SK-N-SH (cell line): ENCODE measurements around the gene ATR. TPM values are rescaled to one million over a fixed set of nuclear protein-coding genes. Genes with fewer than 3 reads are reported as not detected.

Experiments
- CTCF ChIA-PET: fragments of 300-600, 350-600 bp; formaldehyde crosslinking; extraction: SDS; loops from one replicate; lab custom pipeline; 2021; lab: Yijun Ruan, JAX
- POLR2A ChIA-PET: fragments of 350-600 bp; sonication (Branson Sonifier 250); formaldehyde crosslinking; extraction: SDS; loops from one replicate; lab custom pipeline; 2020; ENCODE audit warnings: antibody characterized with exemption, inconsistent platforms; lab: Yijun Ruan, JAX
- DNase-seq: peaks from one replicate; pipeline ENCODE4 v3.0.0; 2012
- H2AFZ ChIP-seq: fragments of 200-600 bp; sonication (generic); 2 replicates; pipeline ENCODE4 v1.8.1; 2016; ENCODE audit warnings: antibody characterized with exemption, mild to moderate bottlenecking, low read depth
- H3F3A ChIP-seq: fragments of 200-600 bp; sonication (generic); replicated peaks from 2 replicates; pipeline ENCODE3; 2016; ENCODE audit warnings: antibody characterized with exemption, mild to moderate bottlenecking; ENCODE audit not compliant: insufficient read depth
- H3K27ac ChIP-seq, 2 experiments: fragments of 200-500 bp in 1 of 2; fragments of 200-600 bp in 1 of 2; sonication (Bioruptor generic) in 1 of 2; sonication (generic), shearing (Covaris generic) in 1 of 2; 2 replicates each; pipeline versions ENCODE4 v1.5.1 to v1.6.1; 2014 to 2016; ENCODE audit warnings: low read depth in 2 of 2, inconsistent platforms in 1 of 2, low read length in 1 of 2, mild to moderate bottlenecking in 1 of 2, mixed read lengths in 1 of 2
- H3K27me3 ChIP-seq: fragments of 200-600 bp; sonication (generic), shearing (Covaris generic); 2 replicates; pipeline ENCODE4 v1.6.1; 2016; ENCODE audit warnings: mixed run types; ENCODE audit not compliant: insufficient read depth
- H3K36me3 ChIP-seq, 2 experiments: fragments of 200-500 bp in 1 of 2; fragments of 200-600 bp in 1 of 2; sonication (Bioruptor generic) in 1 of 2; sonication (generic) in 1 of 2; replicated peaks in 1 of 2; 2 replicates each; pipeline versions ENCODE3 to v1.5.1; 2014 to 2016; ENCODE audit warnings: low read length in 1 of 2, mild to moderate bottlenecking in 1 of 2; ENCODE audit not compliant: insufficient read depth in 2 of 2, control insufficient read depth in 1 of 2
- H3K4me1 ChIP-seq, 2 experiments: fragments of 200-500 bp in 1 of 2; fragments of 200-600 bp in 1 of 2; sonication (Bioruptor generic) in 1 of 2; sonication (generic), shearing (Covaris generic) in 1 of 2; 2 replicates each; pipeline versions ENCODE4 v1.5.1 to v1.6.1; 2014 to 2016; ENCODE audit warnings: low read depth in 1 of 2, low read length in 1 of 2, mixed run types in 1 of 2; ENCODE audit not compliant: insufficient read depth in 2 of 2, control insufficient read depth in 1 of 2
- H3K4me2 ChIP-seq: fragments of 200-600 bp; sonication (generic), shearing (Covaris generic); 2 replicates; pipeline ENCODE4 v1.6.1; 2017; ENCODE audit warnings: mixed run types
- H3K4me3 ChIP-seq, 2 experiments: fragments of 200-500 bp in 1 of 2; fragments of 200-600 bp in 1 of 2; sonication (Bioruptor generic) in 1 of 2; sonication (generic), shearing (Covaris generic) in 1 of 2; 2 replicates each; pipeline versions ENCODE4 v1.5.1 to v1.8.1; 2014 to 2016; ENCODE audit warnings: low read depth in 2 of 2, inconsistent platforms in 1 of 2, low read length in 1 of 2, mild to moderate bottlenecking in 1 of 2, mixed read lengths in 1 of 2, moderate library complexity in 1 of 2
- H3K79me2 ChIP-seq: fragments of 200-600 bp; sonication (generic); 2 replicates; pipeline ENCODE4 v1.8.1; 2017; ENCODE audit warnings: mild to moderate bottlenecking; ENCODE audit not compliant: insufficient read depth
- H3K9ac ChIP-seq: fragments of 200-600 bp; sonication (generic); 2 replicates; pipeline ENCODE4 v1.6.1; 2017; ENCODE audit warnings: mixed run types
- H3K9me2 ChIP-seq: fragments of 200-600 bp; sonication (generic); 2 replicates; pipeline ENCODE4 v1.6.1; 2017; ENCODE audit warnings: mixed run types
- H3K9me3 ChIP-seq: fragments of 200-600 bp; sonication (generic); 2 replicates; pipeline ENCODE4 v1.6.1; 2017; ENCODE audit warnings: mixed run types, mild to moderate bottlenecking, moderate library complexity
- H4K20me1 ChIP-seq: fragments of 200-600 bp; sonication (generic); 2 replicates; pipeline ENCODE4 v1.6.1; 2017; ENCODE audit warnings: mild to moderate bottlenecking, mixed run types; ENCODE audit not compliant: insufficient read depth
- CHD2 ChIP-seq: fragments of 150-350 bp; IDR thresholded peaks from 2 replicates; pipeline ENCODE4 v1.6.1; 2018; ENCODE audit warnings: low read length; ENCODE audit not compliant: partially characterized antibody
- ELF1 ChIP-seq: IDR thresholded peaks from 2 replicates; pipeline ENCODE4 v1.4.0; 2012
- EP300 ChIP-seq, 2 experiments: IDR thresholded peaks; 2 replicates each; pipeline versions ENCODE4 v1.4.0 to v1.6.1; 2012; ENCODE audit warnings: borderline replicate concordance in 1 of 2, low read depth in 1 of 2, low read length in 1 of 2
- FOSL2 ChIP-seq: IDR thresholded peaks from 2 replicates; pipeline ENCODE4 v1.4.0; 2012; ENCODE audit warnings: low read depth, mild to moderate bottlenecking, moderate library complexity, borderline replicate concordance
- FOXJ3 ChIP-seq: sonication (generic); formaldehyde crosslinking; IDR thresholded peaks from 2 replicates; pipeline ENCODE4 v1.5.1; 2020; ENCODE audit warnings: mild to moderate bottlenecking, missing genetic modification reagents
- GATA2 ChIP-seq: sonication (generic); formaldehyde crosslinking; IDR thresholded peaks from 2 replicates; pipeline ENCODE4 v1.5.0; 2020; ENCODE audit warnings: mild to moderate bottlenecking, missing genetic modification reagents
- NFIC ChIP-seq: IDR thresholded peaks from 2 replicates; pipeline ENCODE4 v1.4.0; 2012; ENCODE audit warnings: borderline replicate concordance
- RXRA ChIP-seq: IDR thresholded peaks from 2 replicates; pipeline ENCODE4 v1.4.0; 2012; ENCODE audit warnings: low read depth, mild to moderate bottlenecking, borderline replicate concordance
- WGBS: methylation state at CpG from one replicate; pipeline ENCODE4 v1.1.6; 2017; ENCODE audit warnings: low lambda C conversion rate; 5-methylcytosine and 5-hydroxymethylcytosine counted together
- polyA plus RNA-seq, 3 experiments: library from polyadenylated mRNA; depleted of rRNA; stranded (reverse); fragments of >200 nt; gene quantifications; 2 replicates each; pipeline ENCODE4 v1.2.3, GENCODE V29; 2012
- TF ChIP-seq, protein P1 (sequence below): fragments of 200-600 bp; sonication (generic); IDR thresholded peaks from 2 replicates; pipeline ENCODE4 v1.6.1; 2017; ENCODE audit warnings: antibody characterized with exemption, mild to moderate bottlenecking, moderate library complexity
- TF ChIP-seq, protein P2 (sequence below): IDR thresholded peaks from 2 replicates; pipeline ENCODE4 v1.6.1; 2012; ENCODE audit warnings: mild to moderate bottlenecking, low read depth, low read length, moderate library complexity
- TF ChIP-seq, protein P3 (sequence below): fragments of 150-350 bp; IDR thresholded peaks from 2 replicates; pipeline ENCODE4 v1.6.1; 2016; ENCODE audit warnings: mild to moderate bottlenecking, low read depth, low read length
- TF ChIP-seq, protein P4 (sequence below): IDR thresholded peaks from 2 replicates; pipeline ENCODE4; 2012
- TF ChIP-seq, protein P5 (sequence below): IDR thresholded peaks from 2 replicates; pipeline ENCODE4 v1.4.0; 2012; ENCODE audit warnings: low read depth

Gene ATR
- polyA plus RNA-seq, 1 of the 3 experiments (the other 2 are of a cell fraction), result 7.3 TPM

DNA sequence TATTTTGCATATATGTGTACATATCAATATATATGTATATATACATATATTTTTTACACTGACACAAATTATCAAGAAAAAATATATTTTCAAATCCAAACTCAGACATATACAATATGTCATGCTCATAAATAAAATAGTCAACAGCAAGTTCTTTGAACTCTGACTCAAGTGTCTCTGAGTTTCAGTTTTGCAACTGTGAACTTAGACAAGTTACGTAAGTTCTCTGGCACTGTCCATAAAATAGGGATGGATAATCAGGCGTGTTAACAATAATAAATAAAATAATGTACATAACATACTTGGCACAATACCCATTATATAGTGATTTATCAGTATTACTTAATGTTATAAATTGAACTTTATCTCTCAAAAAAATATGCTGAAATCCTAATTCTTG lies 118.6 kb downstream of the ATR start:
- no peaks in the 10 kb centered on the region for H4K20me1 ChIP-seq
- H3K4me3 ChIP-seq, result no peak overlapping the region
- no peaks in the 10 kb centered on the region for H3K9me3 ChIP-seq
- H3K4me2 ChIP-seq, result no peak overlapping the region
- no peak for DNase-seq
- no peaks in the 10 kb centered on the region for H3K79me2 ChIP-seq
- H3K27ac ChIP-seq, result no peak overlapping the region
- no peaks in the 10 kb centered on the region for H3K9me2 ChIP-seq
- no peak overlapping the region for H2AFZ ChIP-seq
- CTCF ChIA-PET, result no interaction called here
- H3K9ac ChIP-seq, result no peak overlapping the region
- 96% methylated on average over 2 of the region's 2 CpGs for WGBS
- peaks cover 6% of the 10 kb centered on the region for H3F3A ChIP-seq
- TF ChIP-seq, protein P1, sequence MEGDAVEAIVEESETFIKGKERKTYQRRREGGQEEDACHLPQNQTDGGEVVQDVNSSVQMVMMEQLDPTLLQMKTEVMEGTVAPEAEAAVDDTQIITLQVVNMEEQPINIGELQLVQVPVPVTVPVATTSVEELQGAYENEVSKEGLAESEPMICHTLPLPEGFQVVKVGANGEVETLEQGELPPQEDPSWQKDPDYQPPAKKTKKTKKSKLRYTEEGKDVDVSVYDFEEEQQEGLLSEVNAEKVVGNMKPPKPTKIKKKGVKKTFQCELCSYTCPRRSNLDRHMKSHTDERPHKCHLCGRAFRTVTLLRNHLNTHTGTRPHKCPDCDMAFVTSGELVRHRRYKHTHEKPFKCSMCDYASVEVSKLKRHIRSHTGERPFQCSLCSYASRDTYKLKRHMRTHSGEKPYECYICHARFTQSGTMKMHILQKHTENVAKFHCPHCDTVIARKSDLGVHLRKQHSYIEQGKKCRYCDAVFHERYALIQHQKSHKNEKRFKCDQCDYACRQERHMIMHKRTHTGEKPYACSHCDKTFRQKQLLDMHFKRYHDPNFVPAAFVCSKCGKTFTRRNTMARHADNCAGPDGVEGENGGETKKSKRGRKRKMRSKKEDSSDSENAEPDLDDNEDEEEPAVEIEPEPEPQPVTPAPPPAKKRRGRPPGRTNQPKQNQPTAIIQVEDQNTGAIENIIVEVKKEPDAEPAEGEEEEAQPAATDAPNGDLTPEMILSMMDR, result no peak
- POLR2A ChIA-PET, result no interaction called here
- H3K36me3 ChIP-seq, result peaks cover 42 to 54% of the 10 kb centered on the region in 2 experiments
- no peaks in the 10 kb centered on the region for H3K4me1 ChIP-seq
- H3K27me3 ChIP-seq, result no peaks in the 10 kb centered on the region

DNA sequence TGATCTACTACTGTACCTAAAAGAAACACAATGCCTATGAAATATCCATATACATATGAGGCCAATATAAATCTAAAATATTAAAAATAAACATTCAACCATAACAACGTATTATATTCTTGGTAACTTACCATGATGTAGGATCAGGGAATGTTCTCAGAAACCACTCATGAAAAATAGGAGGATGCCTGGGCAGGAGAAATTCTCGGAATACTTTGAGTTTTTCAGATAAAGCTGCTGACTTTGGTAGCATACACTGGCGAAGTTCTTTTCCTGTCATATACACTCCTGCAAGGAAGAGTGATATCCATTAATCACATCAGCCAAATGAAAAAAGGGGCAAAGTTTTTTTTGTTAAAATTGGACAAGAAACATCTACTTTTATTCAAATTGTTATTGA lies 119.4 kb downstream of the ATR start:
- Histone ChIP-seq H3K27ac (no peak overlapping the region), H3K79me2 (no peaks in the 10 kb centered on the region), H3K9ac (no peak overlapping the region), H2AFZ (no peak overlapping the region), H4K20me1 (no peaks in the 10 kb centered on the region), H3K4me2 (no peak overlapping the region), H3K4me3 (no peak overlapping the region), H3K9me2 (no peaks in the 10 kb centered on the region), H3K27me3 (no peaks in the 10 kb centered on the region), H3F3A (peaks cover 6% of the 10 kb centered on the region), H3K9me3 (no peaks in the 10 kb centered on the region), H3K36me3 (peaks cover 45 to 48% of the 10 kb centered on the region in 2 experiments), H3K4me1 (no peaks in the 10 kb centered on the region)
- POLR2A ChIA-PET, result no interaction called here
- WGBS, result 75% methylated on average over 3 of the region's 3 CpGs
- TF ChIP-seq, protein P2, sequence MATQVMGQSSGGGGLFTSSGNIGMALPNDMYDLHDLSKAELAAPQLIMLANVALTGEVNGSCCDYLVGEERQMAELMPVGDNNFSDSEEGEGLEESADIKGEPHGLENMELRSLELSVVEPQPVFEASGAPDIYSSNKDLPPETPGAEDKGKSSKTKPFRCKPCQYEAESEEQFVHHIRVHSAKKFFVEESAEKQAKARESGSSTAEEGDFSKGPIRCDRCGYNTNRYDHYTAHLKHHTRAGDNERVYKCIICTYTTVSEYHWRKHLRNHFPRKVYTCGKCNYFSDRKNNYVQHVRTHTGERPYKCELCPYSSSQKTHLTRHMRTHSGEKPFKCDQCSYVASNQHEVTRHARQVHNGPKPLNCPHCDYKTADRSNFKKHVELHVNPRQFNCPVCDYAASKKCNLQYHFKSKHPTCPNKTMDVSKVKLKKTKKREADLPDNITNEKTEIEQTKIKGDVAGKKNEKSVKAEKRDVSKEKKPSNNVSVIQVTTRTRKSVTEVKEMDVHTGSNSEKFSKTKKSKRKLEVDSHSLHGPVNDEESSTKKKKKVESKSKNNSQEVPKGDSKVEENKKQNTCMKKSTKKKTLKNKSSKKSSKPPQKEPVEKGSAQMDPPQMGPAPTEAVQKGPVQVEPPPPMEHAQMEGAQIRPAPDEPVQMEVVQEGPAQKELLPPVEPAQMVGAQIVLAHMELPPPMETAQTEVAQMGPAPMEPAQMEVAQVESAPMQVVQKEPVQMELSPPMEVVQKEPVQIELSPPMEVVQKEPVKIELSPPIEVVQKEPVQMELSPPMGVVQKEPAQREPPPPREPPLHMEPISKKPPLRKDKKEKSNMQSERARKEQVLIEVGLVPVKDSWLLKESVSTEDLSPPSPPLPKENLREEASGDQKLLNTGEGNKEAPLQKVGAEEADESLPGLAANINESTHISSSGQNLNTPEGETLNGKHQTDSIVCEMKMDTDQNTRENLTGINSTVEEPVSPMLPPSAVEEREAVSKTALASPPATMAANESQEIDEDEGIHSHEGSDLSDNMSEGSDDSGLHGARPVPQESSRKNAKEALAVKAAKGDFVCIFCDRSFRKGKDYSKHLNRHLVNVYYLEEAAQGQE, result no peak
- TF ChIP-seq GATA2 (CRISPR knock-in tag) (no peak), FOXJ3 (CRISPR knock-in tag) (no peak)
- DNase-seq, result no peak
- CTCF ChIA-PET, result no interaction called here

DNA sequence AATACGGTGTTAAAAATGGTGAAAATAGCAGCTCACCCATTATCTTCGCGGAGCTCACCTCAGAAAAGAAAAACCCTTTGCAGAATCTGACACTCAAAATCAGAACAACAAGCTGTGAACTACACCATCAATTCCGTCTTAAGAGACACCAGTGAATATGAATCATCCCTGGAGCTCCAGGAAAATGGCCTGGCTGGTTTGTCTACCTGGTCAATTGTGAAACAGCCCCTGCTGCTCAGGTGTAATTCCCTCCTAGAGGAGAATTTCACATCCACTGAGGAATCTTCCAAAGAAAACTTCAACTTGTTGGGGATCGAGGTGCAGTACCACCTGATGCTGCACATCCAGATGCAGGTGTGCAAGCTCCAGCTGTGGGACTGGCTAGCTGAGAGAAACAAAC lies 127.7 kb downstream of the ATR start:
- peaks cover 24 to 34% of the 10 kb centered on the region in 2 experiments for H3K36me3 ChIP-seq
- H3K4me2 ChIP-seq, result no peak overlapping the region
- H3K9me3 ChIP-seq, result no peaks in the 10 kb centered on the region
- POLR2A ChIA-PET, result no interaction called here
- H3F3A ChIP-seq, result peaks cover 18% of the 10 kb centered on the region
- peaks cover 19% of the 10 kb centered on the region for H3K79me2 ChIP-seq
- H3K27ac ChIP-seq, result no peak overlapping the region
- no peaks in the 10 kb centered on the region for H3K27me3 ChIP-seq
- no peak for DNase-seq
- H2AFZ ChIP-seq, result no peak overlapping the region
- H3K4me3 ChIP-seq, result no peak overlapping the region
- peaks cover 0 to 9% of the 10 kb centered on the region in 2 experiments; a peak in 1 of 4 replicates for H3K4me1 ChIP-seq
- no peaks in the 10 kb centered on the region for H3K9me2 ChIP-seq
- CTCF ChIA-PET, result interaction anchor here (0.7 kb wide), 1 partner anchor 251 kb away, joined by 3 read pairs; no protein-coding TSS in a partner anchor
- H3K9ac ChIP-seq, result no peak overlapping the region
- 90% methylated on average over 5 of the region's 5 CpGs for WGBS
- no peaks in the 10 kb centered on the region for H4K20me1 ChIP-seq
- TF ChIP-seq EP300 (IDR thresholded peaks at IDR 0.05; ENCODE audit: borderline replicate concordance in 1 of 2, low read depth in 1 of 2, low read length in 1 of 2) (no peak), CHD2 (no peak), NFIC (no peak), FOXJ3 (CRISPR knock-in tag) (no peak), RXRA (no peak), ELF1 (no peak), GATA2 (CRISPR knock-in tag) (no peak), FOSL2 (no peak)
- TF ChIP-seq, protein P3, sequence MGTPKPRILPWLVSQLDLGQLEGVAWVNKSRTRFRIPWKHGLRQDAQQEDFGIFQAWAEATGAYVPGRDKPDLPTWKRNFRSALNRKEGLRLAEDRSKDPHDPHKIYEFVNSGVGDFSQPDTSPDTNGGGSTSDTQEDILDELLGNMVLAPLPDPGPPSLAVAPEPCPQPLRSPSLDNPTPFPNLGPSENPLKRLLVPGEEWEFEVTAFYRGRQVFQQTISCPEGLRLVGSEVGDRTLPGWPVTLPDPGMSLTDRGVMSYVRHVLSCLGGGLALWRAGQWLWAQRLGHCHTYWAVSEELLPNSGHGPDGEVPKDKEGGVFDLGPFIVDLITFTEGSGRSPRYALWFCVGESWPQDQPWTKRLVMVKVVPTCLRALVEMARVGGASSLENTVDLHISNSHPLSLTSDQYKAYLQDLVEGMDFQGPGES, result no peak
- TF ChIP-seq, protein P4, sequence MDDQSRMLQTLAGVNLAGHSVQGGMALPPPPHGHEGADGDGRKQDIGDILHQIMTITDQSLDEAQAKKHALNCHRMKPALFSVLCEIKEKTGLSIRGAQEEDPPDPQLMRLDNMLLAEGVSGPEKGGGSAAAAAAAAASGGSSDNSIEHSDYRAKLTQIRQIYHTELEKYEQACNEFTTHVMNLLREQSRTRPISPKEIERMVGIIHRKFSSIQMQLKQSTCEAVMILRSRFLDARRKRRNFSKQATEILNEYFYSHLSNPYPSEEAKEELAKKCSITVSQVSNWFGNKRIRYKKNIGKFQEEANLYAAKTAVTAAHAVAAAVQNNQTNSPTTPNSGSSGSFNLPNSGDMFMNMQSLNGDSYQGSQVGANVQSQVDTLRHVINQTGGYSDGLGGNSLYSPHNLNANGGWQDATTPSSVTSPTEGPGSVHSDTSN, result no peak
- TF ChIP-seq, protein P5, sequence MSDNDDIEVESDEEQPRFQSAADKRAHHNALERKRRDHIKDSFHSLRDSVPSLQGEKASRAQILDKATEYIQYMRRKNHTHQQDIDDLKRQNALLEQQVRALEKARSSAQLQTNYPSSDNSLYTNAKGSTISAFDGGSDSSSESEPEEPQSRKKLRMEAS, result no peak
